ENCODE data around the gene GALNT18. TPM values are rescaled to one million over a fixed set of nuclear protein-coding genes. Genes with fewer than 3 reads are reported as not detected.
"Not testable (repeated sequence)": the region's sequence is repeated elsewhere in the genome, so short reads cannot be mapped to it uniquely, and the experiment has no call there.

GALNT18 gene
- total and polyA plus RNA-seq, 2 donors (not counting 3 experiments of a cell fraction or from before 2014, with no cell fraction given): 0.17 to 0.18 TPM

- Histone ChIP-seq H3K4me1 (ENCODE audit: control insufficient read depth, extremely low read depth, insufficient read depth, low read length) (no peaks in the 10 kb centered on the region), H3K27me3 (ENCODE audit: control insufficient read depth in 2 of 2, insufficient read depth in 2 of 2, low read length in 2 of 2) (no peaks in the 10 kb centered on the region), H4K20me1 (replicated peaks; ENCODE audit: control insufficient read depth, extremely low read depth, insufficient read depth, low read length) (no peaks in the 10 kb centered on the region), H3K4me3 (replicated peaks in 1 of 3; ENCODE audit: insufficient read depth in 1 of 3, low read depth in 1 of 3, low read length in 3 of 3) (no peak overlapping the region), H3K4me2 (ENCODE audit: insufficient read depth, low read length) (no peak overlapping the region), H3K79me2 (ENCODE audit: control insufficient read depth, insufficient read depth, low read length) (no peaks in the 10 kb centered on the region), H2AFZ (ENCODE audit: low read depth, low read length) (no peak overlapping the region), H3K9ac (replicated peaks; ENCODE audit: extremely low read depth, insufficient read depth, low read length) (no peak overlapping the region), H3K9me3 (replicated peaks; ENCODE audit: control insufficient read depth, insufficient read depth, low read length) (no peaks in the 10 kb centered on the region), H3K36me3 (ENCODE audit: control insufficient read depth in 2 of 2, extremely low read depth in 1 of 2, insufficient read depth in 2 of 2, low read length in 2 of 2) (no peaks in the 10 kb centered on the region), H3K27ac (ENCODE audit: insufficient read depth, low read depth, low read length) (no peak overlapping the region), H3K9me1 (replicated peaks; ENCODE audit: control insufficient read depth, extremely low read depth, insufficient read depth, low read length) (no peaks in the 10 kb centered on the region)
- ChIA-PET CTCF (no interaction called here), POLR2A (no interaction called here)
- TF ChIP-seq MYC (IDR thresholded peaks at IDR 0.05; ENCODE audit: low read depth, low read length): no peak
- TF ChIP-seq POLR2A (IDR thresholded peaks at IDR 0.05; ENCODE audit: low read depth, low read length): no peak
- TF ChIP-seq, protein P1, sequence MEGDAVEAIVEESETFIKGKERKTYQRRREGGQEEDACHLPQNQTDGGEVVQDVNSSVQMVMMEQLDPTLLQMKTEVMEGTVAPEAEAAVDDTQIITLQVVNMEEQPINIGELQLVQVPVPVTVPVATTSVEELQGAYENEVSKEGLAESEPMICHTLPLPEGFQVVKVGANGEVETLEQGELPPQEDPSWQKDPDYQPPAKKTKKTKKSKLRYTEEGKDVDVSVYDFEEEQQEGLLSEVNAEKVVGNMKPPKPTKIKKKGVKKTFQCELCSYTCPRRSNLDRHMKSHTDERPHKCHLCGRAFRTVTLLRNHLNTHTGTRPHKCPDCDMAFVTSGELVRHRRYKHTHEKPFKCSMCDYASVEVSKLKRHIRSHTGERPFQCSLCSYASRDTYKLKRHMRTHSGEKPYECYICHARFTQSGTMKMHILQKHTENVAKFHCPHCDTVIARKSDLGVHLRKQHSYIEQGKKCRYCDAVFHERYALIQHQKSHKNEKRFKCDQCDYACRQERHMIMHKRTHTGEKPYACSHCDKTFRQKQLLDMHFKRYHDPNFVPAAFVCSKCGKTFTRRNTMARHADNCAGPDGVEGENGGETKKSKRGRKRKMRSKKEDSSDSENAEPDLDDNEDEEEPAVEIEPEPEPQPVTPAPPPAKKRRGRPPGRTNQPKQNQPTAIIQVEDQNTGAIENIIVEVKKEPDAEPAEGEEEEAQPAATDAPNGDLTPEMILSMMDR (IDR thresholded peaks at IDR 0.05; ENCODE audit: extremely low read depth in 1 of 2, insufficient read depth in 1 of 2, low read depth in 1 of 2, low read length in 2 of 2): no peak
- TF ChIP-seq FOS (IDR thresholded peaks at IDR 0.05; ENCODE audit: borderline replicate concordance, insufficient read depth, low read length): no peak
- TF ChIP-seq POLR2AphosphoS5 (IDR thresholded peaks at IDR 0.05; ENCODE audit: insufficient read depth, low read depth, low read length): no peak
- TF ChIP-seq MAX (IDR thresholded peaks at IDR 0.05; ENCODE audit: insufficient read depth, insufficient read length): no peak
- no peak for TF ChIP-seq JUN (IDR thresholded peaks at IDR 0.05; ENCODE audit: borderline replicate concordance, insufficient read depth, insufficient read length, low read depth)
- no peak for TF ChIP-seq EZH2 (IDR thresholded peaks at IDR 0.05; ENCODE audit: borderline replicate concordance, low read depth, low read length, severe bottlenecking)
- TF ChIP-seq GATA2 (IDR thresholded peaks at IDR 0.05; ENCODE audit: insufficient read depth, insufficient read length, low read depth, low read length): no peak
- no peak for DNase-seq (ENCODE audit: low read depth, low spot score)
- FAIRE-seq: no peak
- intact Hi-C loops (cut with micrococcal nuclease) (no loop called here), dilution Hi-C loops (cut with MboI; ENCODE audit: extremely low pct_ligation_motif_present, low sequenced_read_pairs) (no loop called here)
- no TSS peak for BruUV-seq (replicated peaks)
Observed at GRCh38 chr11:11448626-11449025, 173.2 kb downstream of the GALNT18 start.

GRCh38 chr11:11447601-11448000, 174.2 kb downstream of the GALNT18 start:
- DNase-seq (ENCODE audit: low read depth, low spot score); H3K9me3 ChIP-seq (replicated peaks; ENCODE audit: control insufficient read depth, insufficient read depth, low read length); H3K27me3 ChIP-seq (ENCODE audit: control insufficient read depth in 2 of 2, insufficient read depth in 2 of 2, low read length in 2 of 2); intact Hi-C loops (cut with micrococcal nuclease); H3K9ac ChIP-seq (replicated peaks; ENCODE audit: extremely low read depth, insufficient read depth, low read length); dilution Hi-C loops (cut with MboI; ENCODE audit: extremely low pct_ligation_motif_present, low sequenced_read_pairs); H4K20me1 ChIP-seq (replicated peaks; ENCODE audit: control insufficient read depth, extremely low read depth, insufficient read depth, low read length); BruUV-seq (replicated peaks); CTCF ChIA-PET; H3K4me1 ChIP-seq (ENCODE audit: control insufficient read depth, extremely low read depth, insufficient read depth, low read length); FAIRE-seq; H3K79me2 ChIP-seq (ENCODE audit: control insufficient read depth, insufficient read depth, low read length); H3K9me1 ChIP-seq (replicated peaks; ENCODE audit: control insufficient read depth, extremely low read depth, insufficient read depth, low read length); H3K4me2 ChIP-seq (ENCODE audit: insufficient read depth, low read length); H3K27ac ChIP-seq (ENCODE audit: insufficient read depth, low read depth, low read length); H2AFZ ChIP-seq (ENCODE audit: low read depth, low read length); H3K36me3 ChIP-seq (ENCODE audit: control insufficient read depth in 2 of 2, extremely low read depth in 1 of 2, insufficient read depth in 2 of 2, low read length in 2 of 2); H3K4me3 ChIP-seq (replicated peaks in 1 of 3; ENCODE audit: insufficient read depth in 1 of 3, low read depth in 1 of 3, low read length in 3 of 3): not testable (repeated sequence)
- POLR2A ChIA-PET: interaction anchor here (0.6 kb wide), 1 partner anchor 79 kb away, joined by 3 read pairs; no protein-coding TSS in a partner anchor

Measured in endothelial cell of umbilical vein (primary cell).